SK-N-SH (cell line): Measurements from ENCODE around the gene CHRNB2. TPM values are rescaled to one million over a fixed set of nuclear protein-coding genes. Genes with fewer than 3 reads are reported as not detected.

Experiments
- CTCF ChIA-PET: fragments of 300-600, 350-600 bp; formaldehyde crosslinking; extraction: SDS; loops from one replicate; lab custom pipeline; 2021; lab: Yijun Ruan, JAX
- POLR2A ChIA-PET: fragments of 350-600 bp; sonication (Branson Sonifier 250); formaldehyde crosslinking; extraction: SDS; loops from one replicate; lab custom pipeline; 2020; ENCODE audit warnings: antibody characterized with exemption, inconsistent platforms; lab: Yijun Ruan, JAX
- DNase-seq: peaks from one replicate; pipeline ENCODE4 v3.0.0; 2012
- H2AFZ ChIP-seq: fragments of 200-600 bp; sonication (generic); 2 replicates; pipeline ENCODE4 v1.8.1; 2016; ENCODE audit warnings: antibody characterized with exemption, mild to moderate bottlenecking, low read depth
- H3F3A ChIP-seq: fragments of 200-600 bp; sonication (generic); replicated peaks from 2 replicates; pipeline ENCODE3; 2016; ENCODE audit warnings: antibody characterized with exemption, mild to moderate bottlenecking; ENCODE audit not compliant: insufficient read depth
- H3K27ac ChIP-seq, 2 experiments: fragments of 200-500 bp in 1 of 2; fragments of 200-600 bp in 1 of 2; sonication (Bioruptor generic) in 1 of 2; sonication (generic), shearing (Covaris generic) in 1 of 2; 2 replicates each; pipeline versions ENCODE4 v1.5.1 to v1.6.1; 2014 to 2016; ENCODE audit warnings: low read depth in 2 of 2, inconsistent platforms in 1 of 2, low read length in 1 of 2, mild to moderate bottlenecking in 1 of 2, mixed read lengths in 1 of 2
- H3K27me3 ChIP-seq: fragments of 200-600 bp; sonication (generic), shearing (Covaris generic); 2 replicates; pipeline ENCODE4 v1.6.1; 2016; ENCODE audit warnings: mixed run types; ENCODE audit not compliant: insufficient read depth
- H3K36me3 ChIP-seq, 2 experiments: fragments of 200-500 bp in 1 of 2; fragments of 200-600 bp in 1 of 2; sonication (Bioruptor generic) in 1 of 2; sonication (generic) in 1 of 2; replicated peaks in 1 of 2; 2 replicates each; pipeline versions ENCODE3 to v1.5.1; 2014 to 2016; ENCODE audit warnings: low read length in 1 of 2, mild to moderate bottlenecking in 1 of 2; ENCODE audit not compliant: insufficient read depth in 2 of 2, control insufficient read depth in 1 of 2
- H3K4me1 ChIP-seq, 2 experiments: fragments of 200-500 bp in 1 of 2; fragments of 200-600 bp in 1 of 2; sonication (Bioruptor generic) in 1 of 2; sonication (generic), shearing (Covaris generic) in 1 of 2; 2 replicates each; pipeline versions ENCODE4 v1.5.1 to v1.6.1; 2014 to 2016; ENCODE audit warnings: low read depth in 1 of 2, low read length in 1 of 2, mixed run types in 1 of 2; ENCODE audit not compliant: insufficient read depth in 2 of 2, control insufficient read depth in 1 of 2
- H3K4me2 ChIP-seq: fragments of 200-600 bp; sonication (generic), shearing (Covaris generic); 2 replicates; pipeline ENCODE4 v1.6.1; 2017; ENCODE audit warnings: mixed run types
- H3K4me3 ChIP-seq, 2 experiments: fragments of 200-500 bp in 1 of 2; fragments of 200-600 bp in 1 of 2; sonication (Bioruptor generic) in 1 of 2; sonication (generic), shearing (Covaris generic) in 1 of 2; 2 replicates each; pipeline versions ENCODE4 v1.5.1 to v1.8.1; 2014 to 2016; ENCODE audit warnings: low read depth in 2 of 2, inconsistent platforms in 1 of 2, low read length in 1 of 2, mild to moderate bottlenecking in 1 of 2, mixed read lengths in 1 of 2, moderate library complexity in 1 of 2
- H3K79me2 ChIP-seq: fragments of 200-600 bp; sonication (generic); 2 replicates; pipeline ENCODE4 v1.8.1; 2017; ENCODE audit warnings: mild to moderate bottlenecking; ENCODE audit not compliant: insufficient read depth
- H3K9ac ChIP-seq: fragments of 200-600 bp; sonication (generic); 2 replicates; pipeline ENCODE4 v1.6.1; 2017; ENCODE audit warnings: mixed run types
- H3K9me2 ChIP-seq: fragments of 200-600 bp; sonication (generic); 2 replicates; pipeline ENCODE4 v1.6.1; 2017; ENCODE audit warnings: mixed run types
- H3K9me3 ChIP-seq: fragments of 200-600 bp; sonication (generic); 2 replicates; pipeline ENCODE4 v1.6.1; 2017; ENCODE audit warnings: mixed run types, mild to moderate bottlenecking, moderate library complexity
- H4K20me1 ChIP-seq: fragments of 200-600 bp; sonication (generic); 2 replicates; pipeline ENCODE4 v1.6.1; 2017; ENCODE audit warnings: mild to moderate bottlenecking, mixed run types; ENCODE audit not compliant: insufficient read depth
- CHD2 ChIP-seq: fragments of 150-350 bp; IDR thresholded peaks from 2 replicates; pipeline ENCODE4 v1.6.1; 2018; ENCODE audit warnings: low read length; ENCODE audit not compliant: partially characterized antibody
- ELF1 ChIP-seq: IDR thresholded peaks from 2 replicates; pipeline ENCODE4 v1.4.0; 2012
- EP300 ChIP-seq, 2 experiments: IDR thresholded peaks; 2 replicates each; pipeline versions ENCODE4 v1.4.0 to v1.6.1; 2012; ENCODE audit warnings: borderline replicate concordance in 1 of 2, low read depth in 1 of 2, low read length in 1 of 2
- GATA2 ChIP-seq: sonication (generic); formaldehyde crosslinking; IDR thresholded peaks from 2 replicates; pipeline ENCODE4 v1.5.0; 2020; ENCODE audit warnings: mild to moderate bottlenecking, missing genetic modification reagents
- JUND ChIP-seq: IDR thresholded peaks from 2 replicates; pipeline ENCODE4 v1.4.0; 2012
- MEF2A ChIP-seq: IDR thresholded peaks from 2 replicates; pipeline ENCODE4 v1.4.0; 2012; ENCODE audit warnings: low read depth, borderline replicate concordance
- NRF1 ChIP-seq: IDR thresholded peaks from 2 replicates; pipeline ENCODE4 v1.6.1; 2012; ENCODE audit warnings: low read depth, mild to moderate bottlenecking, low read length
- RCOR1 ChIP-seq: fragments of 150-350 bp; IDR thresholded peaks from 2 replicates; pipeline ENCODE4 v1.6.1; 2017; ENCODE audit warnings: antibody characterized with exemption, low read length
- RXRA ChIP-seq: IDR thresholded peaks from 2 replicates; pipeline ENCODE4 v1.4.0; 2012; ENCODE audit warnings: low read depth, mild to moderate bottlenecking, borderline replicate concordance
- TAF1 ChIP-seq: IDR thresholded peaks from 2 replicates; pipeline ENCODE4 v1.6.1; 2012; ENCODE audit warnings: low read depth, mild to moderate bottlenecking, low read length, moderate library complexity, borderline replicate concordance
- WGBS: methylation state at CpG from one replicate; pipeline ENCODE4 v1.1.6; 2017; ENCODE audit warnings: low lambda C conversion rate; 5-methylcytosine and 5-hydroxymethylcytosine counted together
- polyA plus RNA-seq, 3 experiments: library from polyadenylated mRNA; depleted of rRNA; stranded (reverse); fragments of >200 nt; gene quantifications; 2 replicates each; pipeline ENCODE4 v1.2.3, GENCODE V29; 2012
- TF ChIP-seq, protein P1 (sequence below): fragments of 200-600 bp; sonication (generic); IDR thresholded peaks from 2 replicates; pipeline ENCODE4 v1.6.1; 2017; ENCODE audit warnings: antibody characterized with exemption, mild to moderate bottlenecking, moderate library complexity
- TF ChIP-seq, protein P2 (sequence below): fragments of 150-350 bp; IDR thresholded peaks from 2 replicates; pipeline ENCODE4 v1.6.1; 2016; ENCODE audit warnings: mild to moderate bottlenecking, low read depth, low read length
- TF ChIP-seq, protein P3 (sequence below): IDR thresholded peaks from 2 replicates; pipeline ENCODE4 v1.4.0; 2012; ENCODE audit warnings: low read depth, borderline replicate concordance
- TF ChIP-seq, protein P4 (sequence below): IDR thresholded peaks from 2 replicates; pipeline ENCODE4 v1.4.0; 2012; ENCODE audit warnings: low read depth, borderline replicate concordance
- TF ChIP-seq, protein P5 (sequence below): fragments of 150-350 bp; IDR thresholded peaks from 2 replicates; pipeline ENCODE4 v1.6.1; 2017; ENCODE audit warnings: antibody characterized with exemption, low read length, low read depth, borderline replicate concordance

Gene CHRNB2
- polyA plus RNA-seq, 1 of the 3 experiments (the other 2 are of a cell fraction): 0.64 TPM

DNA sequence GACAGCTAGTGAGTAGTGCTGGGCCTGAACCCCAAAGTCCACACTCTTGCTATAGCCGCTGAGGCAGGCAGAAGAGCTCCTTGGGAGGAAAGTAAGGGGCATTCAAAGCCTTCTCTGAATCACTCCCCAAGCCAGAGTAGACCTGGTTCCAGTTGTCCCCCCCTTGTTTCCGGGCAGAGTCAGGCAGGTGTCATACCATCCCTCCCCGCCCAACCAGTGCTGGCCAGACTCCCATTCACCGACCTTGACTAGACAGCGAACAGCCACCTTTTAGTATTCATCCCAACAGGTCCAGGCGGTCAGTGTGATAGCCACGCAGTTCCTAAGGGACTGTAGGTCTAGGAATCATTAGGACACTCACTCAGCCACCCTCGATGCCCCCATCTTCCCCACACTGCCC is 11.8 kb downstream of the CHRNB2 start:
- peaks cover 13% of the 10 kb centered on the region; the same call in 1 of the 2 replicates for H4K20me1 ChIP-seq
- H3K4me2 ChIP-seq: no peak overlapping the region
- POLR2A ChIA-PET: interaction anchor here (1.4 kb wide), 1 partner anchor 25 kb away, joined by 5 read pairs; no protein-coding TSS in a partner anchor
- H3K9me3 ChIP-seq: no peaks in the 10 kb centered on the region
- DNase-seq: no peak
- no peak overlapping the region for H2AFZ ChIP-seq
- TF ChIP-seq, protein P1, sequence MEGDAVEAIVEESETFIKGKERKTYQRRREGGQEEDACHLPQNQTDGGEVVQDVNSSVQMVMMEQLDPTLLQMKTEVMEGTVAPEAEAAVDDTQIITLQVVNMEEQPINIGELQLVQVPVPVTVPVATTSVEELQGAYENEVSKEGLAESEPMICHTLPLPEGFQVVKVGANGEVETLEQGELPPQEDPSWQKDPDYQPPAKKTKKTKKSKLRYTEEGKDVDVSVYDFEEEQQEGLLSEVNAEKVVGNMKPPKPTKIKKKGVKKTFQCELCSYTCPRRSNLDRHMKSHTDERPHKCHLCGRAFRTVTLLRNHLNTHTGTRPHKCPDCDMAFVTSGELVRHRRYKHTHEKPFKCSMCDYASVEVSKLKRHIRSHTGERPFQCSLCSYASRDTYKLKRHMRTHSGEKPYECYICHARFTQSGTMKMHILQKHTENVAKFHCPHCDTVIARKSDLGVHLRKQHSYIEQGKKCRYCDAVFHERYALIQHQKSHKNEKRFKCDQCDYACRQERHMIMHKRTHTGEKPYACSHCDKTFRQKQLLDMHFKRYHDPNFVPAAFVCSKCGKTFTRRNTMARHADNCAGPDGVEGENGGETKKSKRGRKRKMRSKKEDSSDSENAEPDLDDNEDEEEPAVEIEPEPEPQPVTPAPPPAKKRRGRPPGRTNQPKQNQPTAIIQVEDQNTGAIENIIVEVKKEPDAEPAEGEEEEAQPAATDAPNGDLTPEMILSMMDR: no peak
- TF ChIP-seq RCOR1: no peak
- TF ChIP-seq RXRA: no peak
- no peak for TF ChIP-seq MEF2A
- no peak for TF ChIP-seq TAF1
- TF ChIP-seq NRF1: no peak
- TF ChIP-seq ELF1: no peak
- no peak for TF ChIP-seq JUND
- TF ChIP-seq GATA2 (CRISPR knock-in tag): no peak
- TF ChIP-seq CHD2: no peak
- TF ChIP-seq, protein P2, sequence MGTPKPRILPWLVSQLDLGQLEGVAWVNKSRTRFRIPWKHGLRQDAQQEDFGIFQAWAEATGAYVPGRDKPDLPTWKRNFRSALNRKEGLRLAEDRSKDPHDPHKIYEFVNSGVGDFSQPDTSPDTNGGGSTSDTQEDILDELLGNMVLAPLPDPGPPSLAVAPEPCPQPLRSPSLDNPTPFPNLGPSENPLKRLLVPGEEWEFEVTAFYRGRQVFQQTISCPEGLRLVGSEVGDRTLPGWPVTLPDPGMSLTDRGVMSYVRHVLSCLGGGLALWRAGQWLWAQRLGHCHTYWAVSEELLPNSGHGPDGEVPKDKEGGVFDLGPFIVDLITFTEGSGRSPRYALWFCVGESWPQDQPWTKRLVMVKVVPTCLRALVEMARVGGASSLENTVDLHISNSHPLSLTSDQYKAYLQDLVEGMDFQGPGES: no peak
- TF ChIP-seq, protein P3, sequence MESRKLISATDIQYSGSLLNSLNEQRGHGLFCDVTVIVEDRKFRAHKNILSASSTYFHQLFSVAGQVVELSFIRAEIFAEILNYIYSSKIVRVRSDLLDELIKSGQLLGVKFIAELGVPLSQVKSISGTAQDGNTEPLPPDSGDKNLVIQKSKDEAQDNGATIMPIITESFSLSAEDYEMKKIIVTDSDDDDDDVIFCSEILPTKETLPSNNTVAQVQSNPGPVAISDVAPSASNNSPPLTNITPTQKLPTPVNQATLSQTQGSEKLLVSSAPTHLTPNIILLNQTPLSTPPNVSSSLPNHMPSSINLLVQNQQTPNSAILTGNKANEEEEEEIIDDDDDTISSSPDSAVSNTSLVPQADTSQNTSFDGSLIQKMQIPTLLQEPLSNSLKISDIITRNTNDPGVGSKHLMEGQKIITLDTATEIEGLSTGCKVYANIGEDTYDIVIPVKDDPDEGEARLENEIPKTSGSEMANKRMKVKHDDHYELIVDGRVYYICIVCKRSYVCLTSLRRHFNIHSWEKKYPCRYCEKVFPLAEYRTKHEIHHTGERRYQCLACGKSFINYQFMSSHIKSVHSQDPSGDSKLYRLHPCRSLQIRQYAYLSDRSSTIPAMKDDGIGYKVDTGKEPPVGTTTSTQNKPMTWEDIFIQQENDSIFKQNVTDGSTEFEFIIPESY: no peak
- TF ChIP-seq, protein P4, sequence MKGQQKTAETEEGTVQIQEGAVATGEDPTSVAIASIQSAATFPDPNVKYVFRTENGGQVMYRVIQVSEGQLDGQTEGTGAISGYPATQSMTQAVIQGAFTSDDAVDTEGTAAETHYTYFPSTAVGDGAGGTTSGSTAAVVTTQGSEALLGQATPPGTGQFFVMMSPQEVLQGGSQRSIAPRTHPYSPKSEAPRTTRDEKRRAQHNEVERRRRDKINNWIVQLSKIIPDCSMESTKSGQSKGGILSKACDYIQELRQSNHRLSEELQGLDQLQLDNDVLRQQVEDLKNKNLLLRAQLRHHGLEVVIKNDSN: no peak
- no peak for TF ChIP-seq EP300 (IDR thresholded peaks at IDR 0.05; ENCODE audit: borderline replicate concordance in 1 of 2, low read depth in 1 of 2, low read length in 1 of 2)
- TF ChIP-seq, protein P5, sequence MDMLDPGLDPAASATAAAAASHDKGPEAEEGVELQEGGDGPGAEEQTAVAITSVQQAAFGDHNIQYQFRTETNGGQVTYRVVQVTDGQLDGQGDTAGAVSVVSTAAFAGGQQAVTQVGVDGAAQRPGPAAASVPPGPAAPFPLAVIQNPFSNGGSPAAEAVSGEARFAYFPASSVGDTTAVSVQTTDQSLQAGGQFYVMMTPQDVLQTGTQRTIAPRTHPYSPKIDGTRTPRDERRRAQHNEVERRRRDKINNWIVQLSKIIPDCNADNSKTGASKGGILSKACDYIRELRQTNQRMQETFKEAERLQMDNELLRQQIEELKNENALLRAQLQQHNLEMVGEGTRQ: no peak
- no peaks in the 10 kb centered on the region for H3K9me2 ChIP-seq
- 86% methylated on average over 5 of the region's 8 CpGs for WGBS
- no peaks in the 10 kb centered on the region for H3K79me2 ChIP-seq
- no peak overlapping the region for H3K4me3 ChIP-seq
- peaks cover 40 to 74% of the 10 kb centered on the region in 2 experiments for H3K36me3 ChIP-seq
- CTCF ChIA-PET: interaction anchor here (1.6 to 3.5 kb wide), 2 partner anchors 12 to 19 kb away, joined by 6 to 11 read pairs; partner anchors contain the start of gene CHRNB2
- no peak overlapping the region for H3K27ac ChIP-seq
- peaks cover 0 to 33% of the 10 kb centered on the region in 2 experiments; a peak in 2 of 4 replicates for H3K4me1 ChIP-seq
- no peaks in the 10 kb centered on the region for H3K27me3 ChIP-seq
- H3K9ac ChIP-seq: no peak overlapping the region
- no peaks in the 10 kb centered on the region for H3F3A ChIP-seq
